Vagina (tissue), 2 donors: ENCODE results near the gene GBF1.
"Not testable (repeated sequence)": the region's sequence is repeated elsewhere in the genome, so short reads cannot be mapped to it uniquely, and the experiment has no call there.

Experiments
- POLR2A ChIP-seq, 2 donors: fragments of 450-650 bp; IDR thresholded peaks; one replicate each; pipeline ENCODE4 v1.6.1; 2017; ENCODE audit warnings: antibody characterized with exemption in 2 of 2, mild to moderate bottlenecking in 2 of 2, moderate library complexity in 2 of 2
- POLR2AphosphoS5 ChIP-seq, 2 donors: sonication (generic); formaldehyde crosslinking; IDR thresholded peaks; one replicate each; pipeline ENCODE4 v1.9.0; 2017; ENCODE audit warnings: antibody characterized with exemption in 2 of 2, mild to moderate bottlenecking in 2 of 2, low read depth in 1 of 2; ENCODE audit not compliant: insufficient read depth in 1 of 2
- TF ChIP-seq, protein P1 (sequence below), 3 experiments: fragments of 450-650 bp in 2 of 3; fragments of 200-600 bp in 1 of 3; sonication (generic) in 1 of 3; IDR thresholded peaks; one replicate each; pipeline ENCODE4 v1.5.1; 2017 to 2019; ENCODE audit warnings: antibody characterized with exemption in 3 of 3, mild to moderate bottlenecking in 2 of 3, moderate library complexity in 2 of 3

DNA sequence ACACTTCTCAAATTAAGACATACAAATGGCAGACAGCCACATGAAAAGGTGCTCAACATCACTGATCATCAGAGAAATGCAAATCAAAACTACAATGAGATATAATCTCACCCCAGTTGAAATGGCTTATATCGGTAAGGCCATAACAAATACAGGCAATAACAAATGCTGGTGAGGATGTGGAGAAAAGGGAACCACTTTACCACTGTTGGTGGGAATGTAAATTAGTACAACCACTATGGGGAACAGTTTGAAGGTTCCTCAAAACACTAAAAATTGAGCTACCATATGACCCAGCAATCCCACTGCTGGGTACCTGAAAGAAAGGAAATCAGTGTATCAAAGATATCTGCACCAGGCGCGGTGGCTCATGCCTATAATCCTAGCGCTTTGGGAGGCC is 31.7 kb upstream of the GBF1 start:
- TF ChIP-seq POLR2AphosphoS5 (IDR thresholded peaks at IDR 0.05; ENCODE audit: insufficient read depth in 1 of 2, low read depth in 1 of 2); POLR2A (IDR thresholded peaks at IDR 0.05): not testable (repeated sequence)
- TF ChIP-seq, protein P1, sequence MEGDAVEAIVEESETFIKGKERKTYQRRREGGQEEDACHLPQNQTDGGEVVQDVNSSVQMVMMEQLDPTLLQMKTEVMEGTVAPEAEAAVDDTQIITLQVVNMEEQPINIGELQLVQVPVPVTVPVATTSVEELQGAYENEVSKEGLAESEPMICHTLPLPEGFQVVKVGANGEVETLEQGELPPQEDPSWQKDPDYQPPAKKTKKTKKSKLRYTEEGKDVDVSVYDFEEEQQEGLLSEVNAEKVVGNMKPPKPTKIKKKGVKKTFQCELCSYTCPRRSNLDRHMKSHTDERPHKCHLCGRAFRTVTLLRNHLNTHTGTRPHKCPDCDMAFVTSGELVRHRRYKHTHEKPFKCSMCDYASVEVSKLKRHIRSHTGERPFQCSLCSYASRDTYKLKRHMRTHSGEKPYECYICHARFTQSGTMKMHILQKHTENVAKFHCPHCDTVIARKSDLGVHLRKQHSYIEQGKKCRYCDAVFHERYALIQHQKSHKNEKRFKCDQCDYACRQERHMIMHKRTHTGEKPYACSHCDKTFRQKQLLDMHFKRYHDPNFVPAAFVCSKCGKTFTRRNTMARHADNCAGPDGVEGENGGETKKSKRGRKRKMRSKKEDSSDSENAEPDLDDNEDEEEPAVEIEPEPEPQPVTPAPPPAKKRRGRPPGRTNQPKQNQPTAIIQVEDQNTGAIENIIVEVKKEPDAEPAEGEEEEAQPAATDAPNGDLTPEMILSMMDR (IDR thresholded peaks at IDR 0.05) = not testable (repeated sequence)
